Measurements from ENCODE around the gene SLFN14.
"Not testable (repeated sequence)": the region's sequence is repeated elsewhere in the genome, so short reads cannot be mapped to it uniquely, and the experiment has no call there.

SLFN14 gene

GRCh38 chr17:35519906-35520442 is 40.6 kb downstream of the SLFN14 start:
- DNase-seq: no peak

GRCh38 chr17:35519439-35519838 is 41.2 kb downstream of the SLFN14 start:
- DNase-seq: no peak

- DNase-seq: not testable (repeated sequence)
Observed at GRCh38 chr17:35518431-35518830, 42.2 kb downstream of the SLFN14 start.

GRCh38 chr17:35515027-35515426 is 45.6 kb downstream of the SLFN14 start:
- no peak for DNase-seq

- DNase-seq: no peak
Observed at GRCh38 chr17:35514564-35514963, 46.1 kb downstream of the SLFN14 start.
